Brain pericyte (primary cell): Measurements from ENCODE around the gene KCNIP4.
"Not testable (repeated sequence)": the region's sequence is repeated elsewhere in the genome, so short reads cannot be mapped to it uniquely, and the experiment has no call there.

Experiments
- DNase-seq: peaks from one replicate; pipeline ENCODE4 v3.0.0-alpha.2; 2012; ENCODE audit warnings: low read depth, low spot score

The KCNIP4 gene

GRCh38 chr4:21374641-21375368 lies 573.8 kb downstream of the KCNIP4 start:
- DNase-seq = no peak

- DNase-seq = no peak
These were observed 581.0 kb downstream of the KCNIP4 start for GRCh38 chr4:21367567-21367966.

GRCh38 chr4:21366840-21367239 lies 581.7 kb downstream of the KCNIP4 start:
- DNase-seq = no peak

GRCh38 chr4:21366312-21366711 lies 582.3 kb downstream of the KCNIP4 start:
- DNase-seq = no peak

GRCh38 chr4:21363701-21364100 lies 584.9 kb downstream of the KCNIP4 start:
- DNase-seq = no peak

- not testable (repeated sequence) for DNase-seq
These were observed 596.2 kb downstream of the KCNIP4 start for GRCh38 chr4:21352354-21352753.

- DNase-seq = no peak
These were observed 601.4 kb downstream of the KCNIP4 start for GRCh38 chr4:21347142-21347541.

- no peak for DNase-seq
These were observed 620.4 kb downstream of the KCNIP4 start for GRCh38 chr4:21327976-21328700.

- no peak for DNase-seq
These were observed 628.5 kb downstream of the KCNIP4 start for GRCh38 chr4:21320034-21320433.

GRCh38 chr4:21307709-21308108 lies 640.9 kb downstream of the KCNIP4 start:
- no peak for DNase-seq

- DNase-seq = no peak
These were observed 644.1 kb downstream of the KCNIP4 start for GRCh38 chr4:21304540-21304887.

- DNase-seq = no peak
These were observed 658.0 kb downstream of the KCNIP4 start for GRCh38 chr4:21290562-21290961.

- no peak for DNase-seq
These were observed 672.5 kb downstream of the KCNIP4 start for GRCh38 chr4:21276046-21276445.

GRCh38 chr4:21271439-21272052 lies 677.0 kb downstream of the KCNIP4 start:
- DNase-seq = no peak

- DNase-seq = no peak
These were observed 700.2 kb downstream of the KCNIP4 start for GRCh38 chr4:21248331-21248730.

GRCh38 chr4:21242163-21242562 lies 706.4 kb downstream of the KCNIP4 start:
- no peak for DNase-seq

GRCh38 chr4:21226637-21227538 lies 721.7 kb downstream of the KCNIP4 start:
- no peak for DNase-seq

GRCh38 chr4:21211846-21212245 lies 736.7 kb downstream of the KCNIP4 start:
- no peak for DNase-seq

- no peak for DNase-seq
These were observed 738.7 kb downstream of the KCNIP4 start for GRCh38 chr4:21209860-21210259.

- DNase-seq = no peak
These were observed 742.6 kb downstream of the KCNIP4 start for GRCh38 chr4:21205821-21206531.

- DNase-seq = no peak
These were observed 745.2 kb downstream of the KCNIP4 start for GRCh38 chr4:21203416-21203815.
